B cell (primary cell): ENCODE data around the gene ANO2.

Experiments used
- EZH2 ChIP-seq: IDR thresholded peaks from 2 replicates; pipeline ENCODE4 v1.6.1; 2012; ENCODE audit warnings: borderline replicate concordance, low read depth, mild to moderate bottlenecking, moderate library complexity, low read length; ENCODE audit not compliant: insufficient read depth, poor library complexity, severe bottlenecking
- TF ChIP-seq, protein P1 (sequence below): fragments of 200-600 bp; IDR thresholded peaks from one replicate; pipeline ENCODE4 v1.8.0; 2022; ENCODE audit warnings: antibody characterized with exemption, mild to moderate bottlenecking

DNA sequence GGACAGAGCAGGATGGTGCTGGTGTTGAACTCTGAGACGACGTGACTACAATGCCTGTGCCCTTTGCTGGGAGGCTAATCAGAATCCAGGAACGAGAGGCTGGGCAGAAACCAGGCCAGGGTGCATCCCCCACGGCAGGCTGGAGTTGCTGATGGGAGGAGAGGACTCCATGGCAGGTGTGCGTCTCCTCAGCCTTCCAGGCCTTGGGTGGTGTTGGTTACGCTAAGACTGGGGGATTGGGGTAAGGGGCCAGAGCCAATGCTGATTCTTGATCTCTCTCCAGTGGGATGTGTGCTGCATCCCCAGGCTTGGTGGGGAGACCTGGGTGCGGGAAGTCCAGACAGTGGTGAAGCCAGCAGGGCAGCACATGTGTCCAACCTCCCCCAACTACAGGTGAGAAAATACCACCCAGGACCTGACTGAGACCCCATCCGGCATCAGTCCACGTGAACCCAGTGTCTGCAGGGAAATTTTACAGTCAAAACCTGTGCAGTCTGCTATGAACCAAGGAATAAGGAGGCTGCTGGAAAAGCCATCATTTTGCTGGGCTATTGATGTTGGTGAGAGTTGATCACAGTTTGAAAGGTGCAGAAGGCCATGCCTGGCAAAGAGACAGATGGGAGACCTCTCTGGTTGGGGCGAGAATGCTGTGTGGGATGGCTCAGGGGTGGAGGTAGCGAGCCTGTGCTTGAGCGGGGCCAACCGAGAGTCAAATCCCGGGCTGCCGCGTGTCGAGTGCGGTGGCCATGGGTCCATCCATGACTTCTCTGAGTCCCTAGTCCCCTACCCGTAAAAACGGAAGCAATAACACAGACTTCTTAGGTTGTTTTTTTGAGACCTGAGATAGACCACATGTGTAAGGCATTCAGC is 423.4 kb downstream of the ANO2 start:
- TF ChIP-seq, protein P1, sequence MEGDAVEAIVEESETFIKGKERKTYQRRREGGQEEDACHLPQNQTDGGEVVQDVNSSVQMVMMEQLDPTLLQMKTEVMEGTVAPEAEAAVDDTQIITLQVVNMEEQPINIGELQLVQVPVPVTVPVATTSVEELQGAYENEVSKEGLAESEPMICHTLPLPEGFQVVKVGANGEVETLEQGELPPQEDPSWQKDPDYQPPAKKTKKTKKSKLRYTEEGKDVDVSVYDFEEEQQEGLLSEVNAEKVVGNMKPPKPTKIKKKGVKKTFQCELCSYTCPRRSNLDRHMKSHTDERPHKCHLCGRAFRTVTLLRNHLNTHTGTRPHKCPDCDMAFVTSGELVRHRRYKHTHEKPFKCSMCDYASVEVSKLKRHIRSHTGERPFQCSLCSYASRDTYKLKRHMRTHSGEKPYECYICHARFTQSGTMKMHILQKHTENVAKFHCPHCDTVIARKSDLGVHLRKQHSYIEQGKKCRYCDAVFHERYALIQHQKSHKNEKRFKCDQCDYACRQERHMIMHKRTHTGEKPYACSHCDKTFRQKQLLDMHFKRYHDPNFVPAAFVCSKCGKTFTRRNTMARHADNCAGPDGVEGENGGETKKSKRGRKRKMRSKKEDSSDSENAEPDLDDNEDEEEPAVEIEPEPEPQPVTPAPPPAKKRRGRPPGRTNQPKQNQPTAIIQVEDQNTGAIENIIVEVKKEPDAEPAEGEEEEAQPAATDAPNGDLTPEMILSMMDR, result no peak
- TF ChIP-seq EZH2, result no peak
